ENCODE results near the gene LAD1. TPM values are rescaled to one million over a fixed set of nuclear protein-coding genes. Genes with fewer than 3 reads are reported as not detected.

LAD1 gene
- total RNA-seq, 2 experiments from 2014 or later = not detected

GRCh38 chr1:201384406-201384782 lies 14.7 kb downstream of the LAD1 start:
- DNase-seq (ENCODE audit: low spot score) = no peak
- Histone ChIP-seq H3K4me1 (ENCODE audit: insufficient read depth, low read length, poor library complexity, severe bottlenecking) (no peaks in the 10 kb centered on the region), H4K20me1 (ENCODE audit: insufficient read depth, low read length) (no peaks in the 10 kb centered on the region), H3K9me2 (ENCODE audit: insufficient read depth, low read length) (no peaks in the 10 kb centered on the region), H3K27ac (ENCODE audit: low read depth, low read length, poor library complexity, severe bottlenecking) (no peak overlapping the region), H3K79me2 (ENCODE audit: insufficient read depth, low read depth, low read length) (no peaks in the 10 kb centered on the region), H3K4me3 (ENCODE audit: low read depth, low read length, poor library complexity, severe bottlenecking) (no peak overlapping the region), H3K36me3 (ENCODE audit: insufficient read depth, low read length) (no peaks in the 10 kb centered on the region), H2AFZ (ENCODE audit: low read length) (no peak overlapping the region), H3K9me3 (ENCODE audit: low read length) (no peaks in the 10 kb centered on the region), H3K4me2 (ENCODE audit: low read length) (no peak overlapping the region)
- intact Hi-C loops (cut with micrococcal nuclease; ENCODE audit: unreplicated experiment) = no loop called here
- POLR2A ChIA-PET = no interaction called here
- BruUV-seq (replicated peaks) = no TSS peak
- CTCF ChIA-PET (ENCODE audit: unreplicated experiment) = no interaction called here
- no peak for TF ChIP-seq CTCF (conservative IDR thresholded peaks at IDR 0.05; ENCODE audit: low read length)
- no peak for TF ChIP-seq EZH2phosphoT487 (IDR thresholded peaks at IDR 0.05; ENCODE audit: borderline replicate concordance, low read depth, low read length)

- no peaks in the 10 kb centered on the region for H4K20me1 ChIP-seq (ENCODE audit: insufficient read depth, low read length)
- H3K9me2 ChIP-seq (ENCODE audit: insufficient read depth, low read length) = no peaks in the 10 kb centered on the region
- CTCF ChIA-PET (ENCODE audit: unreplicated experiment) = no interaction called here
- H3K4me2 ChIP-seq (ENCODE audit: low read length) = no peak overlapping the region
- TF ChIP-seq EZH2phosphoT487 (IDR thresholded peaks at IDR 0.05; ENCODE audit: borderline replicate concordance, low read depth, low read length) (no peak), CTCF (conservative IDR thresholded peaks at IDR 0.05; ENCODE audit: low read length) (no peak)
- POLR2A ChIA-PET = no interaction called here
- no peak overlapping the region for H2AFZ ChIP-seq (ENCODE audit: low read length)
- H3K9me3 ChIP-seq (ENCODE audit: low read length) = no peaks in the 10 kb centered on the region
- H3K36me3 ChIP-seq (ENCODE audit: insufficient read depth, low read length) = no peaks in the 10 kb centered on the region
- DNase-seq (ENCODE audit: low spot score) = no peak
- intact Hi-C loops (cut with micrococcal nuclease; ENCODE audit: unreplicated experiment) = no loop called here
- no peak overlapping the region for H3K27ac ChIP-seq (ENCODE audit: low read depth, low read length, poor library complexity, severe bottlenecking)
- BruUV-seq (replicated peaks) = no TSS peak
- no peak overlapping the region for H3K4me3 ChIP-seq (ENCODE audit: low read depth, low read length, poor library complexity, severe bottlenecking)
- H3K4me1 ChIP-seq (ENCODE audit: insufficient read depth, low read length, poor library complexity, severe bottlenecking) = no peaks in the 10 kb centered on the region
- H3K79me2 ChIP-seq (ENCODE audit: insufficient read depth, low read depth, low read length) = no peaks in the 10 kb centered on the region
Measured at GRCh38 chr1:201383647-201384405, 15.3 kb downstream of the LAD1 start.

- Histone ChIP-seq H4K20me1 (ENCODE audit: insufficient read depth, low read length) (no peaks in the 10 kb centered on the region), H3K4me3 (ENCODE audit: low read depth, low read length, poor library complexity, severe bottlenecking) (no peak overlapping the region), H2AFZ (ENCODE audit: low read length) (no peak overlapping the region), H3K9me2 (ENCODE audit: insufficient read depth, low read length) (no peaks in the 10 kb centered on the region), H3K36me3 (ENCODE audit: insufficient read depth, low read length) (no peaks in the 10 kb centered on the region), H3K27ac (ENCODE audit: low read depth, low read length, poor library complexity, severe bottlenecking) (no peak overlapping the region), H3K4me2 (ENCODE audit: low read length) (no peak overlapping the region), H3K4me1 (ENCODE audit: insufficient read depth, low read length, poor library complexity, severe bottlenecking) (no peaks in the 10 kb centered on the region), H3K9me3 (ENCODE audit: low read length) (no peaks in the 10 kb centered on the region), H3K79me2 (ENCODE audit: insufficient read depth, low read depth, low read length) (no peaks in the 10 kb centered on the region)
- no TSS peak for BruUV-seq (replicated peaks)
- POLR2A ChIA-PET = interaction anchor here (0.6 kb wide), 1 partner anchor 9 kb away, joined by 4 read pairs; no protein-coding TSS in a partner anchor
- CTCF ChIA-PET (ENCODE audit: unreplicated experiment) = interaction anchor here (0.6 kb wide), 1 partner anchor 249 kb away, joined by 3 read pairs; no protein-coding TSS in a partner anchor
- no peak for DNase-seq (ENCODE audit: low spot score)
- intact Hi-C loops (cut with micrococcal nuclease; ENCODE audit: unreplicated experiment) = no loop called here
- TF ChIP-seq CTCF (conservative IDR thresholded peaks at IDR 0.05; ENCODE audit: low read length) (no peak), EZH2phosphoT487 (IDR thresholded peaks at IDR 0.05; ENCODE audit: borderline replicate concordance, low read depth, low read length) (no peak)
Measured at GRCh38 chr1:201381130-201381529, 18.0 kb downstream of the LAD1 start.
